Prostate gland (tissue), 2 donors: Measurements from ENCODE around the gene HIGD1A.

ENCODE experiments used
- POLR2A ChIP-seq: fragments of 450-650 bp; IDR thresholded peaks from one replicate; pipeline ENCODE4 v1.6.1; 2016; ENCODE audit warnings: antibody characterized with exemption, mild to moderate bottlenecking
- POLR2AphosphoS5 ChIP-seq: sonication (generic); formaldehyde crosslinking; IDR thresholded peaks from one replicate; pipeline ENCODE4 v1.6.1; 2017; ENCODE audit warnings: antibody characterized with exemption
- TF ChIP-seq, protein P1 (sequence below), 4 experiments: fragments of 200-600 bp in 2 of 4; fragments of 450-650 bp in 2 of 4; sonication (generic) in 2 of 4; IDR thresholded peaks; 1 replicate in 3 of 4; 2 replicates in 1 of 4; pipeline ENCODE4 v1.5.1; 2016 to 2019; ENCODE audit warnings: antibody characterized with exemption in 4 of 4, mild to moderate bottlenecking in 2 of 4, moderate library complexity in 2 of 4

- TF ChIP-seq, protein P1, sequence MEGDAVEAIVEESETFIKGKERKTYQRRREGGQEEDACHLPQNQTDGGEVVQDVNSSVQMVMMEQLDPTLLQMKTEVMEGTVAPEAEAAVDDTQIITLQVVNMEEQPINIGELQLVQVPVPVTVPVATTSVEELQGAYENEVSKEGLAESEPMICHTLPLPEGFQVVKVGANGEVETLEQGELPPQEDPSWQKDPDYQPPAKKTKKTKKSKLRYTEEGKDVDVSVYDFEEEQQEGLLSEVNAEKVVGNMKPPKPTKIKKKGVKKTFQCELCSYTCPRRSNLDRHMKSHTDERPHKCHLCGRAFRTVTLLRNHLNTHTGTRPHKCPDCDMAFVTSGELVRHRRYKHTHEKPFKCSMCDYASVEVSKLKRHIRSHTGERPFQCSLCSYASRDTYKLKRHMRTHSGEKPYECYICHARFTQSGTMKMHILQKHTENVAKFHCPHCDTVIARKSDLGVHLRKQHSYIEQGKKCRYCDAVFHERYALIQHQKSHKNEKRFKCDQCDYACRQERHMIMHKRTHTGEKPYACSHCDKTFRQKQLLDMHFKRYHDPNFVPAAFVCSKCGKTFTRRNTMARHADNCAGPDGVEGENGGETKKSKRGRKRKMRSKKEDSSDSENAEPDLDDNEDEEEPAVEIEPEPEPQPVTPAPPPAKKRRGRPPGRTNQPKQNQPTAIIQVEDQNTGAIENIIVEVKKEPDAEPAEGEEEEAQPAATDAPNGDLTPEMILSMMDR (IDR thresholded peaks at IDR 0.05), result no peak
- TF ChIP-seq POLR2A (no peak), POLR2AphosphoS5 (no peak)
Observed at GRCh38 chr3:42851228-42851834, 47.0 kb upstream of the HIGD1A start.
